Sciatic nerve (tissue), 2 donors: ENCODE data around the gene CACNA1S. TPM values are rescaled to one million over a fixed set of nuclear protein-coding genes. Genes with fewer than 3 reads are reported as not detected.
A peak's percentile ranks its signal among the peaks of the same experiment; 100 is the strongest.

ENCODE experiments used
- ATAC-seq: fragments of 200-7000 bp; cut with Tn5 transposase; one replicate; pipeline ENCODE4 v1.9.1; 2020; ENCODE audit warnings: mild to moderate bottlenecking, moderate library complexity
- DNase-seq: peaks from one replicate; pipeline ENCODE4 v3.0.0-alpha.2; 2020; ENCODE audit warnings: low spot score
- intact Hi-C: fragments of 100-400 bp; cut with DNase I; formaldehyde crosslinking; loops from one replicate; pipeline ENCODE4 v1.14.2; 2022
- total RNA-seq: library from RNA; stranded (reverse); fragmentation: NEBNext Ultra II Directional; extraction: Animal tissue kit (Norgen Biotek cat#: 25700); gene quantifications from one replicate; pipeline ENCODE4 v1.2.1, GENCODE V29; 2021
- donor health status: DM: no; HTN: no; CAD: no.
- donor health status: DM: no; HTN: no; CAD: no.

CACNA1S gene
- total RNA-seq, 1 donor from 2014 or later, result not detected

DNA sequence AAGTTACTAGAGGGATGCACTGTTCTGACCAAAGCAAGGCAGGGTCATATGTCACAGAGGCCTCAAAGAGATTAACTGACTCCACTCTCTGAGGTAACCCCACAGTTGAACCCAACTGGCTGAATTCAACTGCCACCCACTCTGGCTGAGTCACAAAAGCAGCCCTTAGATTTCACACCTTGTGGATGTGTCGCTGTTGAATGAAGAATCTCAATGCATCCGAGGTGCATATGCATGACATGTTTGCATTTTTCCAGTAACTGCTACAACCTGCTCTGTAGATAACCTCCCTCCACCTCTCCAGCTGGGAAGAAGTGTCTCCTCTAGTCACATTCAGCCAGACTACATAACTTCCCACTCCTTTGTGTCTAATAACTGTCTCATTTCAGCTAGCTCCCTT is 60.8 kb downstream of the CACNA1S start:
- intact Hi-C loops, result no loop called here
- DNase-seq (no peak), ATAC-seq (no peak)

DNA sequence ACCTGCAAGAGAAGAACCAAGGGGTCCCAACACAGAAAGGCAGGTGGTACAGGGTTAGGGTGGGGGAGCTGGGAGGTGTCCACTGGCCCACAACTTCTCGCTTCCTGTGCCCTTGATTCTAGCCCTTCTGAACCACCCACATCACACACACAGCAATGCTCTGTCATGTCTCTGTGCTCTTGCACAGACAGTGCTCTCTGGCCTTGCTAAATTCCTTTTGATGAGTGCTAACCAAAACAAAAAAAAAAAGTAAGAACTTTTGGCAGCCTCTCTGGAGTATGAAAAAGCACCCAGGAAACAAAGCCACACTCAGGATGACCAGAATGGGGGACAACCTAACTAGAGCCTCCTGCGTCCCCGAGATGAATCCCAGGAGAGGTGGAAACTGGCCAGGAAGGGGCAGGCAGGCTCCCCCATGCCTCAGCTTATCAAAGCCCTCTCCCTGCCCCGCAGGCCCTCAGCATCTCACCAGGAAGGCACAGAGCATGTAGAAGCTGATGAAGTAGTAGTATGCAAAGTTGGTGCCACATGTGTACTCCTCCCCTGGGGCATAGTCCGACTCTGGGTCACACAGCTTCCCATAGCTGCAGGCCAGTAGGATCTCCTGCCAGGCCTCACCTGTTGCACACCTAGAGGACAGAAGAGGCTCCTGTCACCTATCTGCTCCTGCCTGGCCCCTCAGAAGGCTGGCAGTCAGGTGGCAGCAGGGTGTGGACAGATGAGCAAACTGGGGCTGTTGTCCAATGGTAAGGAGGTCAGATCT is 61.5 kb downstream of the CACNA1S start:
- DNase-seq, result no peak
- intact Hi-C loops, result no loop called here
- no peak for ATAC-seq

DNA sequence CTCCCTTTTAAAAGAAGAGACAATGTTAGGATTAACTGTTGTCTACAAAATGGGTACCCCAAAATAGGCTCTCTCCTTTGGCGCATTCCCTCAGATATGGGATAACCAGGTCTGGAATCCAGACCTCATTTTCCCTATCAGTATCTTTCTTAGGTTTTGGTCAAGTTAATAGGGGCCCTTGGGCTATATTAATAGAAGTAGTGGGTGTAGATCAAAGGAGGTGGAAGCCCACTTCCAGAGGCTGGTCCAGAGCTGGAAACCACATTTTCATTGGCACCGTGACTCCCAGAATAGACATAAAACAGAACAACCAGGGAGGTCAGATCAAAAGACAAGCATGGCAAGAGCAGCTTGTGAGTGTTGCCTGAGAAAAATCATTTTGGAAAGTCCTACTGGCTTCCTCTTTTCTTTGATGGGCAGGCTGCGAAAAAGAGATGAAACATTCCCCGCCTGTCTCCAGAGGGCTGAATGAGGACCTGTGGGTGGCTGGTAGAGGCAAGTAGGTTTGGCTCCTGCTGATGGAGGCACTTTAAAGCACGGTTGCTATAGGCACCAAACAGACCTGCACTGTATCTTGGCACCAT is 62.9 kb downstream of the CACNA1S start:
- intact Hi-C loops, result no loop called here
- DNase-seq (no peak), ATAC-seq (no peak)

DNA sequence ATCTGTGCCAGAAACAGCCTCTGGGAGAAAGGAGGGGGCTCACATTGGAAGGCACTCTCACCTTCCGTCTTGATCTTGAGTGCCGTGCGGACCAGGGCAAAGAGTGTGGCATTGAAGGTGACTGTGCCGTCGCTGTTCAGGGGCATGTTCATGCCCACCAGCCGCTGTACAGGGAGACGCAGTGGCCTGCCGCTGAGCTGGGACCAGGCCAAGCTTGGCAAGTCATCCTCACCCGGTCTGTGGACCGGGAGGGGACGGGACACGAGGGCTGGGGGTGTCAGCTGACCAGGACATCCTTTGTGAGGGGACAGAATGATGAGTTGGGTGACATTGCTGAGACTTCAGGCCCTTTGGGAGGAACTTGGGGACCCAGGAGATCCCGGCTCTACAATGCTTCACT is 63.7 kb downstream of the CACNA1S start:
- no peak for ATAC-seq
- intact Hi-C loops, result no loop called here
- DNase-seq, result no peak

DNA sequence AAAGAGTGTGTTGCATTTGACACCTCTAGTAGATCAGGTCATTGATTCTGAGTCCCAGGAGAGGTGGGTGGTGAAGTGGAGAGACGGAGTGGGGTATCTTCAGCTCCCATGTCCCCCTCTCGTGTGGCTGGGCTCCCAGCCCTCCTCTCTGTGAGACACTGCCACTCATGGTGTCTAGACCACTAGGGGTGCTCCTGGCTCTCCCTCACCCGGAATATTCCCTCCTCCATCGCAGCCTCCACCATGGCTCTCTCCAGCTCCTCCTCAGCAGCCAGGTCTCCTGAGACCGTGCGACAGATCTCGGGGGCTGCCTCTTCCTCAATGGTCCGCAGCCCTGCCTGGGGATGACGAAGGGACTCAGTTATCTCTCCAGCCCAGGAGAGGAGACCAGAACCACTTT is 68.1 kb downstream of the CACNA1S start:
- ATAC-seq (no peak), DNase-seq (no peak)

DNA sequence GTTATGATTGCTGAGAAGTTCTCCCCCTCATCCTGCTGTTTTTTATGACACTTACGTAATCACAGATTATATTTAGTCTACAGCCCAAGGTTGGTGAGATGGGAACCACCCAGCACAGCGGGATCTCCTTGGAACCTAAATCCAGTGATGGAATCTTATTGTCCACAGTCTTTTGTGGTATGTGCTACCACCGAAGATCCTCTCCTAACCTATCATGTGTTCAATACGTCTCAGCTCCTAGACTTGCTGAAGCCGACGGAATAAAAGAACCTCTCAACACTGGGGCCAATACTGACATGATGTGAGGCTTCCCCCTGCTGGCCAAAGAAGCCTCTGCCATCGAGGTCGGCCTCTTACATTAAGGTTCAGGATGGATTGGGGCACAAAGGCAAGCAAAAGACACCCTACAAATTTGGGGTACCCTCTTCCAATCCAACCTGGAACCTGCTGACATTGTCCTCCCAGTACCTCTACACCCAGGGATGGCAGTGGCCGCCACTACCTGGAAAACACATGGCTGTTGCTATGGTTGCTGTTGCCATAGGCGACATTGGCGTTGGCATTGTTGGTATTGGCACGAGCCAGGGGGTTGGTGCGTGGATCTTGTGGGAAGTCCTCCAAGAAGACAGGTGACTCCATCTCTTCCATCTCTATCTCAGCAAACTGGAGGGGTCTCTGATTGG is 69.3 kb downstream of the CACNA1S start:
- ATAC-seq (peak; percentile 87), DNase-seq (peak; percentile 73)
- intact Hi-C loops, result loop anchor here (2.0 kb wide), 1 partner anchor 70 kb away; no protein-coding TSS in a partner anchor

More for the DNA sequence above, 68.1 kb downstream of the CACNA1S start:
- intact Hi-C loops, result no loop called here

DNA sequence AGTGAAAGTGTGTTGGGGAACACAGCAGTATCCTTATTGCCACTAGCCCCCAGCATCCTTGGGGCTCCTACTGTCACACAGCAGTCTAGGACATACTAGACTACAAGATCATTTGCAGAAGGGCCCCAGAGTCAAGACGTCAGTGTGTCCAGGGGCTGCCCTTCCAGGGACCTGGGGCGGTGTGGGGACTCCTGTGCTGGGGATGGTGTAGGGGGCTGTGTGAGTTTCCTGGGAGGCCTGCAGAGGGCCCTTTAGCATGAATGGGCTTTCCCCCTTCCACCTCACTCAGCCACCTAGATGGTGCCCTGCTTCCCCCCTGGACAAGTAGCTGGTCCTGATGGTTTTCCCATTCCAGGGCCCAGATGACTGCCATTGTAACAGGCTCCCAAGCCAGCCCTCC is 71.2 kb downstream of the CACNA1S start:
- intact Hi-C loops, result no loop called here
- ATAC-seq (no peak), DNase-seq (no peak)

DNA sequence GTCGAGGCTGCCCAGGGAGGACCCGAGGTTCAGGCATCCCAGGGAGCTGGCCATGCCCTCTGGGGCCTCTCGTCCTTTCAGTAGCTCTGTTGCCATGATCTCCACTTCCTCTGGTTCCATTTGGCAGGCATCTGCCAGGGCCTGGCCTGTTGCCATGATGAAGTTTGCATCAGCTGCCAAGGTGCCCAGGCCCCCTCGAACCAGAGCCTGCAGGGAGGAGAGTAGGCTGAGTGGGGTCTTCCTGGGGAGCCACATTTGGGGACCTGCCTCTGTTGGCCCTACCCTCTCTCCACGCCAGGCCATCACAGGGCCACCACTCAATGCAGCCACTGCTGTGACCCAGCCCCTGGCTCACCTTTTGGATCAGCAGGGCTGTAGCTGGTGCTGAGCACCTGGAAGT is 72.3 kb downstream of the CACNA1S start:
- intact Hi-C loops, result no loop called here
- DNase-seq, result no peak
- no peak for ATAC-seq

DNA sequence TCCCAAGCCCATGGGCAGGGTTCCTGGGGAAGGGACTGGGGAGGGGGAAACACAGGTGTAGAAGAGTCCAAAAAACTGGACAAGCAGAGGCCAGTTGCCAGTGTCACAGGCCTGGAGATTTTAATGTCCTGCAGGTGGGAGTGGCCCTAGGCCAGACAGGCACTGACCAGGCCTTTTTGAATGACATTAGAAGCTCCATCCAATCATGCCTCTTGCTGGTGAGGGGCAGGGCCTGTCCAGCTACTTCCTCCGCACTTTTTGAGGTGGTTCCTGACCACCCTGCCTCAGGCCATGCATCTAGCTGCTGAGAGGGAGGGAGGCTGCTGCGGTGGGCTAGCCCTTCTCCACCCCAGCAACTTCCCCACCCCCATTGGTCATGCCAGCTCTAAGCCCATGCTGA is 72.8 kb downstream of the CACNA1S start:
- no peak for DNase-seq
- ATAC-seq, result no peak
- intact Hi-C loops, result no loop called here

DNA sequence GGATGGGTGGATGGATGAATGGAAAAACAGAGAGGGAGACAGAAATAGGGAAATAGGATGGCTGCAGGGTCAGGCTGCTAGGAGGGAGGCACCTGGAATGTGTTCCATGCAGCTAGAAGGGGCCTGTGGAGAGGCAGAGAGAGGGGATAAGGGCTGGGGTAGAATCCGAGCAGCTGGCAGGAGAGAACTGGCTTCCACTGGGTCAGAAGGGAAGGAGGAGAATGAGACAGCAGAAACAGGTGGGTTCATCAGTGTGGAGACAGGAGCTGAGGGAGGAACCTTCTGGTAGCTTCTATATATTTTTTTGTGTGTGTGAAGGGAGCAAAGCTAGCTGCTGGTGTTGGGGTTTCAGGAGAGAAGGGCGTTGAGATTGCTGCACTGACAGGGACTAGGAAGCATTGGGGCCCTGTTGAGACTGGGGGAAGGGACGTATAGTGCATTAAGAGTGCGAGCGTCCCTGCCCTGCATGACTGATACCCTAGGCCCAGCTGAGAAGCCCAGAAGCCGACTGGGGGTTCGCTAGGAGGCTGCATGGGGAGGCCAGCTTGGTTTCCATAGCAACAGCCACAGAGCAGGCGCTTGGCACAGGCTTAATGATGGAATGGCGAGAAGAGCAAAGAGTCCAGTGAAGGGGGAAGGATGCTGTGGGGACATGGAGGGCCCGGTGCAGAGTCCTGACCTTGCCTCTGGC is 73.9 kb downstream of the CACNA1S start:
- ATAC-seq, result no peak
- DNase-seq, result no peak
- intact Hi-C loops, result no loop called here

DNA sequence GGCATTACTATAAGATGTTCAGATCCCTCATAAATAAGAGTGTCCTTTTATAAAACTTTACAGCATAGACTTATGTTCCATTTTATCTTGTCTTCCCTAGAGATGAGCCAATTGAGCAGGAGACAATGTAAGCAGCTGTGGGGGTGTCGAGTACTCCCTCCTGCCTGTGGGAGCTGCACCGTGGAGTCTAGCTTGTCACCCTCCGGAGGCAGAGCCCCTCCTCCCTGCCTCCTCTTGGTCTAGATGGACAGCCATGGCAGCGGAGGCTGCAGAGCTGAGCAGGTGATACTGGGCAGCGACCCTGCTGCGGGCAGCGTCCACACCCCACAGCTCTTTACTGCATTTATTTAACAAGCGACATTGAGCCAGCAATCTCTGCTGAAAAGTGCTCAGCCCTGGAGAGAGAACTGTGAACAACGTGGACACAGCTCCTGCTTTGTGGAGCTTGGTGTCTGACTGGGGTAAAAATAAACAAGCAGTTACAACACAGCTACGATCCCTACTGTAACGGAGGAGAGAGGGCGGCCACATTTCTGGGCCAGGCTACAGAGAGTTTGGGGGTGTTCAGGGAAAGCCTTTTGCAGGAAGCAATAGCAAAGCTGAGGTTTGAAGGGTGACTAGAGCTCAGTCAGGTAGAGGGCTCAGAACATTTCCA is 75.9 kb downstream of the CACNA1S start:
- DNase-seq (no peak), ATAC-seq (no peak)
- intact Hi-C loops, result no loop called here

DNA sequence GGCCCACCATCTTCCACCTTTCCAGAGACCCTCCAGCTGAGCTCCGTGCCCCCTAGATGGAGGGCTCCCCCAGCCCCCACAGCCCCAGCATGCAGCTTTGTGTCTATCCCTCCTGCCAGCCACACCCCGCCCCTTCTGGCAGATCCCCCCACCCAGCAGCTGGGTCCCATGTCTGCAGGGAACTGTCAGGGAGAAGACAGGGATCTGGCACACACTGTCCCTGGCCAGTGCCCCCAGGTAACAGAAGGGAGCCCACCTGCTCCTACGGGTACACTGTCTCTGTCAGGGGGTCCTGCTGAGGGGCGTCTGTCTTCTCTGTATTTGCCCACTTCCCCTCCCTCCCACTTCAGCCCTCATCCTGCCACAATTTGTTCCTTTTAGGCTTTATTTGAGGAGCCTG is 77.6 kb downstream of the CACNA1S start:
- ATAC-seq, result no peak

DNA sequence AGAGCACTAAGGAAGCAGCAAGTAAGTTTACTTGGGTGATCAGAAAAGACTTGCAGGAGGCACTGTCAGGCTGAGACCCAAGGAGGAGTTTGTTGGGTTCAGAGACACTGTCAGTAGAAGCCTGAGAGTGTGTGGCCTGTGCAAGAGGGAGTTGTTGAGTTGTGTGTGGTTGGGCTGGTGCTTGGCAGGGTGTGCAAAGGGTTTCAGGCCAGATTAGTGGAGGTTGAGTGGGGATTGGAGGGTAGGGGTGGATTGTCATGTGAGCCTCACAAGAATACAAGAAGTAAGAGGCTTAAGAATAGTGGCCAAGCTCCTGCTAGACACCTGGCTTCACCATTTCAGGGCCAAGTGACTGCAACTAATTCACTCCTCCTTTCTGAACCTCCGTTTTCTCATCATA is 79.8 kb downstream of the CACNA1S start:
- intact Hi-C loops, result no loop called here
- DNase-seq (no peak), ATAC-seq (no peak)

More for the DNA sequence above, 77.6 kb downstream of the CACNA1S start:
- DNase-seq, result no peak
- intact Hi-C loops, result no loop called here

DNA sequence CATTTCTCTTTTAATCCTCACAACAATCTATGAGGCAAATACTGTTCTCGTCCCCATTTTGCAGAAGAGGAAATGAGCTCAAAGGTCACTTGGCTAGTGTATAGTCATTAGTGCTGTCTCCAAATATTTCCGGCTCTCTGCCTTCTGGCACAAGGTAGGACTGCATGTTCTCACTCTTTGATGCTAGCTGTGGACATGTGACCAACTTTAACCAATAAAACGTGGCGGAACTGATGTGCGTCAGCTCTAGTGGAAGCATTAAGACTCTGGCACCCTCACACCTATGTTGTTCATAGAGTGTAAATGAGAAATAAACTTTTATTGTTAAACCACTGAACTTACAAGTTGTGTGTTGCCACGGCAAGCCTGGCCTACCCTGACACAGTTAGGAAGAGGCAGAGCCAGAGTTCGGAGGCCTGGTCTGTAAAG is 83.8 kb downstream of the CACNA1S start:
- DNase-seq, result no peak
- intact Hi-C loops, result no loop called here
- peak; percentile 43 for ATAC-seq

DNA sequence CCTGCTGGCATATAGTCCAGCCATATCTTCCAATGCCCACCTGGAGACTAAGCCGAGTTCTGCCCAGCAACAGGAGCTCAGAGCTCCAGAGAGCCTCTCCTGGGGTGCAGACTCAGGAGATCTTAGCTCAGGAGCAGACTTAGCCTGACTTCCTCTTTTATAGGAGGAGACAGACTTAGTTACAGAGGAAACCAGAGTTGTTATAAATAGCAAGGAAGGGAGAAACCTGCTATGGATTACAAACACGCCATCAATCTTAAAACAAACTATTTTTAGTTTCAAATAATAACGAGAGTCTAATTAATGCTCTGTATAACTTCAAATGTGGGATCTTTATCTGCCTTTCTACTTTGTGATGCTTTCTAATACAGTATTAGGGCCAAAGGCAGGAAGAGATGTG is 85.4 kb downstream of the CACNA1S start:
- no peak for ATAC-seq
- intact Hi-C loops, result no loop called here
- DNase-seq, result no peak

DNA sequence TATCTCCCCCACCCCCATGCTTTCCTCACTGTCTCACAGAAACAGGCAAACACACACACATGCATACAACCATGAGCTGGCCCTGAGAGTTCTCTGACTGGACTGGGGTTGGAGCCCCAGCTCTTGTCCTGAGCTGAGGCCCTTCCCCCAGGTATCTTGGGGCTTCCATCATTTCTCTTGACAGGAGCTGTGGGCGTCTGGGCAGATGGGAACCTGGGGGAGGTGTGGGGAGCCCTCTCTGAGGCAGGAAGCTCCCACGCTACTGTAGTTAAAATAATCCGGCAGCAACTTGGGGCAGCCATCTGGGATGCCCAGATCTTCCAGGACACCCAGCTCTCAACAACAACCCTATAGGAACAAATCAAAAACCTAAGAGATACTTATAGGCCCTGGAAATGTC is 86.0 kb downstream of the CACNA1S start:
- ATAC-seq (no peak), DNase-seq (no peak)
- intact Hi-C loops, result no loop called here

DNA sequence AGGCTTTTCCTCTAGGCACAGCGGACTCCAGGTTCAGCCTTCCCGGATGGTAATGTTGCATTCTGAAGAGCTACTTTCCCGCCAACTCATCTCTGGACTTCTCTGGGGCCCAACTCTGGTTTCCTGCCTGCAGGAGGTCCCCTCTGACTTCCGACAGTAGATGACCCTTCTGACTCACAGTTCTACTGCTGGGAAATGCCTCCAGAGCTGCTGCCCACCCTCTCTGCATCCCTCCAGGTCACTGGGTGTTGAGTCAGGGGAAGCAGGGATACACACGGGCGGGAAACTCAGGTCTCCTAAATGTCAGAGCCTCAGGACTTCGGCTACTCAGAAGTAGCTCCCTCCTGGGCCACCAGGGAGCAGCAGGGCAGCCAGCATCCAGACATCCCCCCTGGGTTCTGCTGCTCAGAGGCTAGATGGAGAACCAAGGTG is 86.6 kb downstream of the CACNA1S start:
- DNase-seq (no peak), ATAC-seq (no peak)
- intact Hi-C loops, result no loop called here

DNA sequence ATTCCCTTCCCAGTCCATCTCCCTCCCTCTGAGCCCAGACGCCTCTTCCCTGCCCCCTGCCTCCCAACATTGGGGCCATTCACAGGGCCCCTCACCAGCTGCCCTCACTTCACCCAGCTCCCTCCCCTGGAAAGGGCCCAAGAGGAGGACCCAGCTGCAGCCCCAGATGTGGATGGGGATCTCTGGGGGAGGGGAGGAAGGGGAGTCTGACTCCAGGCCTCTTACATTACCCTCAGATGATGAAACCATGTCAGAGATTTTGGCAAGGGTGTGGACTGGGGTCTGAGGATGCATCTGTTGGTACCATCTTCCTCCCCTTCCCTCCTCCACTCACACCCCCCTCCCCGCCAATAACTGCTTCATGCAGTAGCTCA is 87.6 kb downstream of the CACNA1S start:
- intact Hi-C loops, result no loop called here
- no peak for DNase-seq
- no peak for ATAC-seq

DNA sequence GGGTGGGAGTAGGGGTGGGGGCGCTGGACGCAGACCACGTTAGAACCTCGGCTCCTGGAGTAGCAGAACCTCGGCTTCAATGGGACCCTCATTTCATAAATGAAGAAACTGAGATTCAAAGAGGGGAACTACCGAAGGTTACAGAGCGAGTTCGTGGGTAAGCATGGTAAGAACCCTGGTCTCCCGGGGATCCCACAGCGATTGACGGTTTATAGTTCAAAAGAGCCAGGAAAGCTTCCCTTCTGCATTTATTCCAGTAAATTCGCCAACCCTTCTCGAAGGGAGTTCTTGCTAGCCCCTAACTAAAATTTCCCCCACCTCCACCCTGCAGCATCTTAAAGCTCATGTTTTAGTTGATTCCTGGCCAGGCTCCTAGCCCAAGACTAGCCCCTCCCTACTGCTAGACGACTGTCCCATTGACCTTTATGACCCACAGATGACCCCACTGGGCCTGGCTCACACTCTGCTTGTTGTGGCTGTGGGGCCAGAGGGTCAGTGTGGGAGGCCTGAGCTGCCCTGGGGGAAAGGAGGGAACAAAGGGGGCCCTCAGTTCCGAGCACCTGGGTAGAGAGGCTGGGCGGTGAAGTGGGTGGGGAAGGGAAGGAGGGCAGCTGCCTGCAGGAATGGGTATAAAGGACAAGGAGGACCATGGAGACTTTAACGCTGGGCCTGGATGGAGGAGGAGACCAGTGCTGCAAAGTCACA is 88.2 kb downstream of the CACNA1S start:
- intact Hi-C loops, result no loop called here

More for the DNA sequence above, 88.2 kb downstream of the CACNA1S start:
- DNase-seq (no peak), ATAC-seq (peak; percentile 48)
